ENCODE measurements around the gene MRPL28. TPM values are rescaled to one million over a fixed set of nuclear protein-coding genes. Genes with fewer than 3 reads are reported as not detected.
"Not testable (repeated sequence)": the region's sequence is repeated elsewhere in the genome, so short reads cannot be mapped to it uniquely, and the experiment has no call there.

The MRPL28 gene
- total RNA-seq, 4 donors from 2014 or later, result 45.1 to 79.5 (median 65.3) TPM

GRCh38 chr16:389352-389751, 19.0 kb upstream of the MRPL28 start:
- no peak for DNase-seq (ENCODE audit: low spot score in 2 of 2)
- Histone ChIP-seq H3K27me3 (no peaks in the 10 kb centered on the region), H3K27ac (no peak overlapping the region), H3K4me1 (peaks cover 0 to under 1% (median 0%) of the 10 kb centered on the region in 4 donors), H3K36me3 (no peaks in the 10 kb centered on the region), H3K9me3 (no peaks in the 10 kb centered on the region), H3K4me3 (no peak overlapping the region)
- WGBS, 2 donors, result 88 to 89% methylated on average over 10 of the region's 10 CpGs
- TF ChIP-seq CTCF (IDR thresholded peaks at IDR 0.05) (no peak), POLR2A (IDR thresholded peaks at IDR 0.05) (no peak), EP300 (IDR thresholded peaks at IDR 0.05) (no peak)

GRCh38 chr16:387761-388666, 17.7 kb upstream of the MRPL28 start:
- not testable (repeated sequence) for H3K4me3 ChIP-seq; H3K36me3 ChIP-seq; H3K27me3 ChIP-seq; DNase-seq (ENCODE audit: low spot score in 2 of 2); H3K9me3 ChIP-seq
- WGBS, 2 donors, result 52 to 60% methylated on average over 20 of the region's 20 CpGs
- Histone ChIP-seq H3K27ac (peak overlapping the region in 1 of 4 donors; percentile 50), H3K4me1 (peaks cover 0 to 14% (median 4%) of the 10 kb centered on the region in 4 donors)

- DNase-seq (ENCODE audit: low spot score in 2 of 2), result no peak
- Histone ChIP-seq H3K36me3 (no peaks in the 10 kb centered on the region), H3K9me3 (no peaks in the 10 kb centered on the region), H3K27me3 (no peaks in the 10 kb centered on the region), H3K4me3 (no peak overlapping the region), H3K27ac (peak overlapping the region in 2 of 4 donors; percentile 43 to 71), H3K4me1 (peaks cover 0 to 20% (median 7%) of the 10 kb centered on the region in 4 donors)
- TF ChIP-seq POLR2A (IDR thresholded peaks at IDR 0.05), result no peak
- no peak for TF ChIP-seq CTCF (IDR thresholded peaks at IDR 0.05)
- no peak for TF ChIP-seq EP300 (IDR thresholded peaks at IDR 0.05)
- 45 to 47% methylated on average over 19 of the region's 19 CpGs for WGBS, 2 donors
Measured at GRCh38 chr16:386641-387156, 16.4 kb upstream of the MRPL28 start.

GRCh38 chr16:383326-384051, 13.2 kb upstream of the MRPL28 start:
- Histone ChIP-seq H3K27ac (peak overlapping the region in 3 of 4 donors; percentile 19 to 94 (median 85)), H3K36me3 (no peaks in the 10 kb centered on the region), H3K27me3 (no peaks in the 10 kb centered on the region), H3K9me3 (no peaks in the 10 kb centered on the region), H3K4me3 (peak overlapping the region in 2 of 4 donors; percentile 95 to 99), H3K4me1 (peaks cover 0 to 49% (median 14%) of the 10 kb centered on the region in 4 donors)
- 33 to 37% methylated on average over 33 of the region's 33 CpGs for WGBS, 2 donors
- no peak for TF ChIP-seq CTCF (IDR thresholded peaks at IDR 0.05)
- TF ChIP-seq POLR2A (IDR thresholded peaks at IDR 0.05), result no peak
- TF ChIP-seq EP300 (IDR thresholded peaks at IDR 0.05), result no peak
- no peak for DNase-seq (ENCODE audit: low spot score in 2 of 2)

- Histone ChIP-seq H3K9me3 (no peaks in the 10 kb centered on the region), H3K36me3 (peaks cover 0 to 9% (median 0%) of the 10 kb centered on the region in 3 donors), H3K4me1 (peaks cover 0 to 49% (median 14%) of the 10 kb centered on the region in 4 donors), H3K4me3 (peak within 1 kb of the TSS; percentile 73 to 99 (median 90)), H3K27ac (peak within 1 kb of the TSS; percentile 55 to 94 (median 90)), H3K27me3 (no peaks in the 10 kb centered on the region)
- 1% methylated on average over 17 to 36 of the region's 123 CpGs for WGBS, 2 donors
- DNase-seq (ENCODE audit: low spot score in 2 of 2), result peak; percentile 64 to 66
- TF ChIP-seq POLR2A (IDR thresholded peaks at IDR 0.05) (peak in 1 of 2 donors; percentile 34), EP300 (IDR thresholded peaks at IDR 0.05) (peak in 1 of 2 donors; percentile 36), CTCF (IDR thresholded peaks at IDR 0.05) (no peak)
Measured at GRCh38 chr16:381789-382717, 11.7 kb upstream of the MRPL28 start, which contains the start of gene PGAP6. Gene PGAP6 (minus strand): TSS chr16:381978. CDS start chr16:381821, 157 bp downstream.

Measured in tibial nerve (tissue), 4 donors.